ENCODE results near the gene RFTN1.

RFTN1 gene

GRCh38 chr3:16328124-16328523 lies 185.4 kb downstream of the RFTN1 start:
- Histone ChIP-seq H3K9me2 (replicated peaks; ENCODE audit: control insufficient read depth, low read length) (no peaks in the 10 kb centered on the region), H3K79me2 (ENCODE audit: control insufficient read depth, low read length) (peaks cover 69% of the 10 kb centered on the region), H3K36me3 (ENCODE audit: control insufficient read depth, low read length) (peaks cover 96% of the 10 kb centered on the region), H3K27ac (ENCODE audit: low read depth, low read length) (no peak overlapping the region), H3K27me3 (ENCODE audit: control insufficient read depth, low read length) (no peaks in the 10 kb centered on the region), H4K20me1 (ENCODE audit: control insufficient read depth, insufficient read depth, low read depth, low read length) (no peaks in the 10 kb centered on the region; the same call in 1 of the 2 replicates), H3K4me1 (ENCODE audit: control insufficient read depth, low read length) (peaks cover 6% of the 10 kb centered on the region; the same call in 1 of the 2 replicates), H3K4me2 (ENCODE audit: low read length) (no peak overlapping the region), H3K4me3 (ENCODE audit: low read length) (no peak overlapping the region), H3F3A (ENCODE audit: control insufficient read depth, insufficient read depth) (peaks cover 6% of the 10 kb centered on the region), H3K9me3 (ENCODE audit: control insufficient read depth, insufficient read depth, low read length) (no peaks in the 10 kb centered on the region)
- TF ChIP-seq EZH2phosphoT487 (IDR thresholded peaks at IDR 0.05; ENCODE audit: borderline replicate concordance, low read length) (no peak), CTCF (IDR thresholded peaks at IDR 0.05; ENCODE audit: low read depth, low read length, poor library complexity, severe bottlenecking) (no peak)

- Histone ChIP-seq H3K27ac (ENCODE audit: low read depth, low read length) (no peak overlapping the region), H3K9me2 (replicated peaks; ENCODE audit: control insufficient read depth, low read length) (no peaks in the 10 kb centered on the region), H3K36me3 (ENCODE audit: control insufficient read depth, low read length) (peaks cover 96% of the 10 kb centered on the region), H3F3A (ENCODE audit: control insufficient read depth, insufficient read depth) (no peaks in the 10 kb centered on the region; the same call in 1 of the 2 replicates), H3K9me3 (ENCODE audit: control insufficient read depth, insufficient read depth, low read length) (no peaks in the 10 kb centered on the region), H3K4me3 (ENCODE audit: low read length) (no peak overlapping the region), H4K20me1 (ENCODE audit: control insufficient read depth, insufficient read depth, low read depth, low read length) (no peaks in the 10 kb centered on the region; the same call in 1 of the 2 replicates), H3K27me3 (ENCODE audit: control insufficient read depth, low read length) (no peaks in the 10 kb centered on the region), H3K4me2 (ENCODE audit: low read length) (no peak overlapping the region), H3K4me1 (ENCODE audit: control insufficient read depth, low read length) (peaks cover 6% of the 10 kb centered on the region; the same call in 1 of the 2 replicates), H3K79me2 (ENCODE audit: control insufficient read depth, low read length) (peaks cover 56% of the 10 kb centered on the region)
- TF ChIP-seq CTCF (IDR thresholded peaks at IDR 0.05; ENCODE audit: low read depth, low read length, poor library complexity, severe bottlenecking) (no peak), EZH2phosphoT487 (IDR thresholded peaks at IDR 0.05; ENCODE audit: borderline replicate concordance, low read length) (no peak)
Measured at GRCh38 chr3:16326724-16327349, 186.7 kb downstream of the RFTN1 start.

GRCh38 chr3:16325850-16326249 lies 187.6 kb downstream of the RFTN1 start:
- no peak overlapping the region for H3K27ac ChIP-seq (ENCODE audit: low read depth, low read length)
- no peak overlapping the region for H3K4me3 ChIP-seq (ENCODE audit: low read length)
- H3K36me3 ChIP-seq (ENCODE audit: control insufficient read depth, low read length): peaks cover 96% of the 10 kb centered on the region
- no peaks in the 10 kb centered on the region for H3K9me2 ChIP-seq (replicated peaks; ENCODE audit: control insufficient read depth, low read length)
- H4K20me1 ChIP-seq (ENCODE audit: control insufficient read depth, insufficient read depth, low read depth, low read length): no peaks in the 10 kb centered on the region; the same call in 1 of the 2 replicates
- TF ChIP-seq EZH2phosphoT487 (IDR thresholded peaks at IDR 0.05; ENCODE audit: borderline replicate concordance, low read length): no peak
- TF ChIP-seq CTCF (IDR thresholded peaks at IDR 0.05; ENCODE audit: low read depth, low read length, poor library complexity, severe bottlenecking): no peak
- no peaks in the 10 kb centered on the region for H3K27me3 ChIP-seq (ENCODE audit: control insufficient read depth, low read length)
- H3K9me3 ChIP-seq (ENCODE audit: control insufficient read depth, insufficient read depth, low read length): no peaks in the 10 kb centered on the region
- H3F3A ChIP-seq (ENCODE audit: control insufficient read depth, insufficient read depth): no peaks in the 10 kb centered on the region; the same call in 1 of the 2 replicates
- no peak overlapping the region for H3K4me2 ChIP-seq (ENCODE audit: low read length)
- H3K4me1 ChIP-seq (ENCODE audit: control insufficient read depth, low read length): peaks cover 6% of the 10 kb centered on the region; the same call in 1 of the 2 replicates
- H3K79me2 ChIP-seq (ENCODE audit: control insufficient read depth, low read length): peaks cover 48% of the 10 kb centered on the region

All from DOHH2 (cell line).